ENCODE measurements around the gene CDH4. TPM values are rescaled to one million over a fixed set of nuclear protein-coding genes. Genes with fewer than 3 reads are reported as not detected.

Gene CDH4
- total and polyA plus RNA-seq, 2 donors (not counting 3 experiments of a cell fraction or from before 2014, with no cell fraction given) = 0.17 to 0.51 TPM

- no peak for FAIRE-seq
- POLR2A ChIA-PET = no interaction called here
- no peaks in the 10 kb centered on the region for H3K36me3 ChIP-seq (ENCODE audit: control insufficient read depth in 2 of 2, extremely low read depth in 1 of 2, insufficient read depth in 2 of 2, low read length in 2 of 2)
Measured at GRCh38 chr20:61441537-61441936, 189.5 kb downstream of the CDH4 start.

More at GRCh38 chr20:61441537-61441936, 189.5 kb downstream of the CDH4 start:
- Histone ChIP-seq H4K20me1 (replicated peaks; ENCODE audit: control insufficient read depth, extremely low read depth, insufficient read depth, low read length) (no peaks in the 10 kb centered on the region), H3K79me2 (ENCODE audit: control insufficient read depth, insufficient read depth, low read length) (no peaks in the 10 kb centered on the region), H2AFZ (ENCODE audit: low read depth, low read length) (no peak overlapping the region), H3K27me3 (ENCODE audit: control insufficient read depth in 2 of 2, insufficient read depth in 2 of 2, low read length in 2 of 2) (no peaks in the 10 kb centered on the region), H3K4me2 (ENCODE audit: insufficient read depth, low read length) (no peak overlapping the region), H3K4me1 (ENCODE audit: control insufficient read depth, extremely low read depth, insufficient read depth, low read length) (no peaks in the 10 kb centered on the region), H3K9me3 (replicated peaks; ENCODE audit: control insufficient read depth, insufficient read depth, low read length) (peaks cover 6% of the 10 kb centered on the region), H3K4me3 (replicated peaks in 1 of 3; ENCODE audit: insufficient read depth in 1 of 3, low read depth in 1 of 3, low read length in 3 of 3) (no peak overlapping the region), H3K27ac (ENCODE audit: insufficient read depth, low read depth, low read length) (no peak overlapping the region), H3K9ac (replicated peaks; ENCODE audit: extremely low read depth, insufficient read depth, low read length) (no peak overlapping the region), H3K9me1 (replicated peaks; ENCODE audit: control insufficient read depth, extremely low read depth, insufficient read depth, low read length) (no peaks in the 10 kb centered on the region)
- CTCF ChIA-PET = no interaction called here
- dilution Hi-C loops (cut with MboI; ENCODE audit: extremely low pct_ligation_motif_present, low sequenced_read_pairs) (no loop called here), intact Hi-C loops (cut with micrococcal nuclease) (no loop called here)
- no peak for DNase-seq (ENCODE audit: low read depth, low spot score)
- BruUV-seq (replicated peaks) = no TSS peak
- TF ChIP-seq FOS (IDR thresholded peaks at IDR 0.05; ENCODE audit: borderline replicate concordance, insufficient read depth, low read length) (no peak), MYC (IDR thresholded peaks at IDR 0.05; ENCODE audit: low read depth, low read length) (no peak), JUN (IDR thresholded peaks at IDR 0.05; ENCODE audit: borderline replicate concordance, insufficient read depth, insufficient read length, low read depth) (no peak), GATA2 (IDR thresholded peaks at IDR 0.05; ENCODE audit: insufficient read depth, insufficient read length, low read depth, low read length) (no peak), EZH2 (IDR thresholded peaks at IDR 0.05; ENCODE audit: borderline replicate concordance, low read depth, low read length, severe bottlenecking) (no peak), MAX (IDR thresholded peaks at IDR 0.05; ENCODE audit: insufficient read depth, insufficient read length) (no peak), POLR2A (IDR thresholded peaks at IDR 0.05; ENCODE audit: low read depth, low read length) (no peak), CTCF (IDR thresholded peaks at IDR 0.05; ENCODE audit: extremely low read depth in 1 of 2, insufficient read depth in 1 of 2, low read depth in 1 of 2, low read length in 2 of 2) (no peak), POLR2AphosphoS5 (IDR thresholded peaks at IDR 0.05; ENCODE audit: insufficient read depth, low read depth, low read length) (no peak)

Measured in endothelial cell of umbilical vein (primary cell).